HepG2 (cell line): ENCODE results near the gene ARHGAP21. TPM values are rescaled to one million over a fixed set of nuclear protein-coding genes. Genes with fewer than 3 reads are reported as not detected.

Experiments used
- ATAC-seq: fragments of 200-7000 bp; cut with Tn5 transposase; 3 replicates; pipeline ENCODE4 v1.9.1; 2020; ENCODE audit warnings: mild to moderate bottlenecking, moderate library complexity
- BruUV-seq: library from RNA; stranded (reverse); fragments of 400-500 nt; replicated peaks from 2 replicates; lab custom pipeline; 2021; lab: Mats Ljungman, UMichigan
- CTCF ChIA-PET: fragments of 300-600 bp; formaldehyde crosslinking; extraction: SDS; loops from one replicate; lab custom pipeline; 2021; ENCODE audit warnings: low total read pairs, inconsistent platforms, low intra/inter-chr PET ratio; lab: Yijun Ruan, JAX
- POLR2A ChIA-PET: fragments of 350-600 bp; sonication (Branson Sonifier 250); formaldehyde crosslinking; loops from one replicate; lab custom pipeline; 2020; ENCODE audit warnings: antibody characterized with exemption, inconsistent platforms; lab: Yijun Ruan, JAX
- DNase-seq: peaks from one replicate; pipeline ENCODE4 v3.0.0-alpha.2; 2015; ENCODE audit warnings: low spot score
- FAIRE-seq: peaks from 3 replicates; lab custom pipeline; 2011; peaks lifted over from hg19 to GRCh38; lab: Jason Lieb, UNC
- H2AFZ ChIP-seq: one replicate; pipeline ENCODE4 v1.6.1; 2011; ENCODE audit warnings: low read length, inconsistent platforms
- H3K27ac ChIP-seq: fragments of 300-600 bp; 3 replicates; pipeline ENCODE4 v1.8.0; 2011; ENCODE audit warnings: mixed run types, mild to moderate bottlenecking, mixed read lengths, low read length, inconsistent platforms; ENCODE audit not compliant: insufficient read depth; ENCODE audit errors: extremely low read length
- H3K27me3 ChIP-seq, 2 experiments: fragments of 200-600 bp in 1 of 2; 2 replicates in 1 of 2; 3 replicates in 1 of 2; pipeline versions ENCODE4 v1.6.0 to v1.8.0; 2011; ENCODE audit warnings: low read length in 2 of 2, mild to moderate bottlenecking in 2 of 2, moderate library complexity in 2 of 2, inconsistent platforms in 1 of 2; ENCODE audit not compliant: insufficient read depth in 2 of 2, control insufficient read depth in 1 of 2
- H3K36me3 ChIP-seq, 2 experiments: fragments of 200-600 bp in 1 of 2; replicated peaks in 1 of 2; 2 replicates in 1 of 2; 3 replicates in 1 of 2; pipeline versions ENCODE4 v1.5.1 to v1.8.0; 2011; ENCODE audit warnings: low read length in 2 of 2, inconsistent platforms in 1 of 2; ENCODE audit not compliant: insufficient read depth in 2 of 2, control insufficient read depth in 1 of 2
- H3K4me1 ChIP-seq: 2 replicates; pipeline ENCODE4 v1.5.1; 2012; ENCODE audit warnings: low read length, inconsistent platforms; ENCODE audit not compliant: insufficient read depth
- H3K4me2 ChIP-seq: 2 replicates; pipeline ENCODE4 v1.6.0; 2011; ENCODE audit warnings: low read depth, low read length, inconsistent platforms
- H3K4me3 ChIP-seq, 3 experiments: fragments of 200-600 bp in 1 of 3; sonication (generic), shearing (Covaris generic) in 1 of 3; replicated peaks in 1 of 3; 2 replicates each; pipeline ENCODE4 v1.5.1; 2011 to 2016; ENCODE audit warnings: low read length in 3 of 3, inconsistent platforms in 2 of 3, low read depth in 2 of 3, mild to moderate bottlenecking in 2 of 3, control low read depth in 1 of 3, mixed read lengths in 1 of 3; ENCODE audit not compliant: insufficient read depth in 1 of 3
- H3K79me2 ChIP-seq: one replicate; pipeline ENCODE4 v1.6.1; 2011; ENCODE audit warnings: low read length, inconsistent platforms; ENCODE audit not compliant: insufficient read depth
- H3K9ac ChIP-seq: 2 replicates; pipeline ENCODE4 v1.6.0; 2011; ENCODE audit warnings: mild to moderate bottlenecking, low read depth, low read length, inconsistent platforms; ENCODE audit not compliant: insufficient read depth
- H3K9me3 ChIP-seq: 2 replicates; pipeline ENCODE4 v1.5.1; 2012; ENCODE audit warnings: mild to moderate bottlenecking, low read length
- H4K20me1 ChIP-seq: 2 replicates; pipeline ENCODE4 v1.6.0; 2011; ENCODE audit warnings: inconsistent platforms, mild to moderate bottlenecking, low read length, moderate library complexity; ENCODE audit not compliant: insufficient read depth
- EP300 ChIP-seq, 3 experiments: sonication (generic) in 1 of 3; formaldehyde crosslinking in 1 of 3; IDR thresholded peaks; 2 replicates each; pipeline versions ENCODE4 v1.5.1 to v1.6.1; 2011 to 2020; ENCODE audit warnings: low read depth in 2 of 3, low read length in 2 of 3, borderline replicate concordance in 1 of 3, improper control_type of control experiment in 1 of 3, mild to moderate bottlenecking in 1 of 3, missing genetic modification reagents in 1 of 3, moderate library complexity in 1 of 3
- HCFC1 ChIP-seq: fragments of 150-350 bp; IDR thresholded peaks from 2 replicates; pipeline ENCODE4 v1.6.1; 2014; ENCODE audit warnings: low read depth, low read length
- HNRNPL ChIP-seq: fragments of 200-400 bp; formaldehyde crosslinking; IDR thresholded peaks from 2 replicates; pipeline ENCODE4 v1.6.1; 2017; ENCODE audit warnings: mild to moderate bottlenecking, low read depth, low read length
- ZBTB7A ChIP-seq: sonication (generic); formaldehyde crosslinking; IDR thresholded peaks from 2 replicates; pipeline ENCODE4 v1.8.0; 2022; ENCODE audit warnings: mild to moderate bottlenecking, missing genetic modification reagents
- ZNF138 ChIP-seq: sonication (generic); formaldehyde crosslinking; IDR thresholded peaks from 2 replicates; pipeline ENCODE4 v1.5.0; 2020; ENCODE audit warnings: mild to moderate bottlenecking, low read depth, missing genetic modification reagents
- WGBS: methylation state at CpG from one replicate; pipeline ENCODE4 v1.1.6; 2017; ENCODE audit warnings: low lambda C conversion rate; 5-methylcytosine and 5-hydroxymethylcytosine counted together
- in situ Hi-C: cut with HindIII; loops from 2 replicates; pipeline ENCODE4 v1.10.0; 2017; ENCODE audit warnings: low pct_unique_long_range_greater_than_20kb; ENCODE audit not compliant: extremely low pct_ligation_motif_present
- intact Hi-C: fragments of 100-400 bp; cut with micrococcal nuclease; formaldehyde crosslinking; loops from one replicate; pipeline ENCODE4 v1.10.0; 2022; ENCODE audit not compliant: unreplicated experiment
- polyA plus RNA-seq, 8 experiments: library from polyadenylated mRNA; depleted of rRNA in 3 of 8; stranded (reverse) in 7 of 8; unstranded in 1 of 8; fragments of >200 nt; fragmentation: Illumina TruSeq in 4 of 8; extraction: Trizol in 4 of 8; gene quantifications; 2 replicates each; pipeline versions ENCODE4 v1.2.1 to v1.2.3, GENCODE V29; 2011 to 2016; ENCODE audit warnings: low read depth in 4 of 8, missing spikeins in 1 of 8, mixed read lengths in 1 of 8; ENCODE audit not compliant: insufficient read depth in 1 of 8
- total RNA-seq, 5 experiments: library from RNA; depleted of rRNA; stranded (reverse); fragments of >200 nt; fragmentation: Illumina TruSeq; extraction: Trizol; gene quantifications; 2 replicates each; pipeline ENCODE4 v1.2.3, GENCODE V29; 2016; ENCODE audit warnings: low read depth in 1 of 5
- TF ChIP-seq, protein P1 (sequence below): IDR thresholded peaks from 2 replicates; pipeline ENCODE4 v1.6.1; 2016; ENCODE audit warnings: low read depth
- TF ChIP-seq, protein P2 (sequence below): IDR thresholded peaks from 2 replicates; pipeline ENCODE4 v1.6.1; 2016; ENCODE audit warnings: missing genetic modification reagents, missing compliant biosample characterization
- TF ChIP-seq, protein P3 (sequence below): sonication (generic); formaldehyde crosslinking; IDR thresholded peaks from 2 replicates; pipeline ENCODE4 v1.4.0; 2020; ENCODE audit warnings: missing genetic modification reagents
- TF ChIP-seq, protein P4 (sequence below): sonication (generic); formaldehyde crosslinking; IDR thresholded peaks from 2 replicates; pipeline ENCODE4 v1.8.1; 2023; ENCODE audit warnings: missing genetic modification reagents, mild to moderate bottlenecking, borderline replicate concordance

ARHGAP21 gene
- total and polyA plus RNA-seq, 2 of the 13 experiments (the other 11 are each of a cell fraction or from before 2014, with no cell fraction given) = 23.9 to 26.6 TPM

DNA sequence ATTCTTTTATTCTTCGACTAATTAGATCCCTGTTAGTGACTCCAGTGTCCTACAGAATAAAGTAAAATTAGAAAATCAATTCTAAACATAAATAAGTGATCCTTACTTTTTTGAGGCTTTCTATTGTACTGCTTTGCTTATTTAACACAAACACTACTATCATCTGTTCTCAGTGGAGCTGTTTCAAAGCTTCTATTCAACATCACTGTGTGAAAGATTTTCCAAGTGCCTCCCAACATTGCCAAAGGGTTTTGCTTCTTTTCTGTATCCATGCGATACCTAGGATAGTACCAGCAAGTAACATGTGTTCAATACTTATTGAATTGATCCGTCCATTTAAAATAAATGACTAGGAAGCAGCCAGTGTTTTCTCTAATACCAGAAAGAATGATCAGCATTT lies 125.7 kb downstream of the ARHGAP21 start:
- Histone ChIP-seq H3K4me3 (no peak overlapping the region), H3K79me2 (no peaks in the 10 kb centered on the region), H3K9me3 (no peaks in the 10 kb centered on the region), H3K4me1 (no peaks in the 10 kb centered on the region), H3K36me3 (peaks cover 12 to 71% of the 10 kb centered on the region in 2 experiments), H4K20me1 (no peaks in the 10 kb centered on the region), H3K27me3 (no peaks in the 10 kb centered on the region), H2AFZ (no peak overlapping the region), H3K9ac (no peak overlapping the region), H3K27ac (no peak overlapping the region), H3K4me2 (no peak overlapping the region)
- FAIRE-seq (no peak), ATAC-seq (no peak), DNase-seq (no peak)
- ChIA-PET CTCF (no interaction called here), POLR2A (no interaction called here)
- no TSS peak for BruUV-seq
- 97% methylated on average over 3 of the region's 3 CpGs for WGBS
- intact Hi-C loops (no loop called here), in situ Hi-C loops (no loop called here)
- TF ChIP-seq ZBTB7A (CRISPR knock-in tag) = no peak
- TF ChIP-seq, protein P1, sequence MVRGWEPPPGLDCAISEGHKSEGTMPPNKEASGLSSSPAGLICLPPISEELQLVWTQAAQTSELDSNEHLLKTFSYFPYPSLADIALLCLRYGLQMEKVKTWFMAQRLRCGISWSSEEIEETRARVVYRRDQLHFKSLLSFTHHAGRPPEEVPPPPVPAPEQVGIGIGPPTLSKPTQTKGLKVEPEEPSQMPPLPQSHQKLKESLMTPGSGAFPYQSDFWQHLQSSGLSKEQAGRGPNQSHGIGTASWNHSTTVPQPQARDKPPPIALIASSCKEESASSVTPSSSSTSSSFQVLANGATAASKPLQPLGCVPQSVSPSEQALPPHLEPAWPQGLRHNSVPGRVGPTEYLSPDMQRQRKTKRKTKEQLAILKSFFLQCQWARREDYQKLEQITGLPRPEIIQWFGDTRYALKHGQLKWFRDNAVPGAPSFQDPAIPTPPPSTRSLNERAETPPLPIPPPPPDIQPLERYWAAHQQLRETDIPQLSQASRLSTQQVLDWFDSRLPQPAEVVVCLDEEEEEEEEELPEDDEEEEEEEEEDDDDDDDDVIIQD (CRISPR knock-in tag) = no peak
- TF ChIP-seq HNRNPL = no peak
- TF ChIP-seq EP300 (IDR thresholded peaks at IDR 0.05; ENCODE audit: low read depth in 2 of 2, low read length in 2 of 2) = no peak
- TF ChIP-seq EP300 (CRISPR knock-in tag; IDR thresholded peaks at IDR 0.05; ENCODE audit: borderline replicate concordance) = no peak
- TF ChIP-seq HCFC1 = no peak
- TF ChIP-seq, protein P2, sequence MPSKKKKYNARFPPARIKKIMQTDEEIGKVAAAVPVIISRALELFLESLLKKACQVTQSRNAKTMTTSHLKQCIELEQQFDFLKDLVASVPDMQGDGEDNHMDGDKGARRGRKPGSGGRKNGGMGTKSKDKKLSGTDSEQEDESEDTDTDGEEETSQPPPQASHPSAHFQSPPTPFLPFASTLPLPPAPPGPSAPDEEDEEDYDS (CRISPR knock-in tag) = no peak

DNA sequence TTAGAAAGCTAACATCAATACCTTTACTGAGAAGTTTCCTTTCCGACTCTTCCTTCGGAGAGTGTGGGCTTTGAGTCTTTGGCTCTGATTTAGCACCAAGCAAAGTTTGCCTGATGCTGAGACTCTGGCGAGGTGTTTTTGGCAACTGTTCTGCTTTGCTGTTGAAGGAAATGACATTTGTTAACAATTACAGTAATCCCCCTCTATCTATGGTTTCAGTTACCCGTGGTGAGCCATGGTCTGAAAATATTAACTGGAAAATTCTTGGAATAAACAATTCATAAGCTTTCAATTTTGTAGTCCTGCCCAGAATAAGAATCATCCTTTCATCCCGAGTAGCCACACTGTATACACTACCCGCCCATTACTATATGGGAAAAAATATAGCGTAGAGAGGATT lies 126.3 kb downstream of the ARHGAP21 start:
- no peak for DNase-seq
- H3K4me2 ChIP-seq = no peak overlapping the region
- no peaks in the 10 kb centered on the region for H3K79me2 ChIP-seq
- no peaks in the 10 kb centered on the region for H4K20me1 ChIP-seq
- no TSS peak for BruUV-seq
- H3K36me3 ChIP-seq = peaks cover 10 to 69% of the 10 kb centered on the region in 2 experiments
- TF ChIP-seq, protein P3, sequence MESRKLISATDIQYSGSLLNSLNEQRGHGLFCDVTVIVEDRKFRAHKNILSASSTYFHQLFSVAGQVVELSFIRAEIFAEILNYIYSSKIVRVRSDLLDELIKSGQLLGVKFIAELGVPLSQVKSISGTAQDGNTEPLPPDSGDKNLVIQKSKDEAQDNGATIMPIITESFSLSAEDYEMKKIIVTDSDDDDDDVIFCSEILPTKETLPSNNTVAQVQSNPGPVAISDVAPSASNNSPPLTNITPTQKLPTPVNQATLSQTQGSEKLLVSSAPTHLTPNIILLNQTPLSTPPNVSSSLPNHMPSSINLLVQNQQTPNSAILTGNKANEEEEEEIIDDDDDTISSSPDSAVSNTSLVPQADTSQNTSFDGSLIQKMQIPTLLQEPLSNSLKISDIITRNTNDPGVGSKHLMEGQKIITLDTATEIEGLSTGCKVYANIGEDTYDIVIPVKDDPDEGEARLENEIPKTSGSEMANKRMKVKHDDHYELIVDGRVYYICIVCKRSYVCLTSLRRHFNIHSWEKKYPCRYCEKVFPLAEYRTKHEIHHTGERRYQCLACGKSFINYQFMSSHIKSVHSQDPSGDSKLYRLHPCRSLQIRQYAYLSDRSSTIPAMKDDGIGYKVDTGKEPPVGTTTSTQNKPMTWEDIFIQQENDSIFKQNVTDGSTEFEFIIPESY (CRISPR knock-in tag) = no peak
- TF ChIP-seq, protein P4, sequence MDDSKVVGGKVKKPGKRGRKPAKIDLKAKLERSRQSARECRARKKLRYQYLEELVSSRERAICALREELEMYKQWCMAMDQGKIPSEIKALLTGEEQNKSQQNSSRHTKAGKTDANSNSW (CRISPR knock-in tag) = no peak
- TF ChIP-seq ZNF138 (CRISPR knock-in tag) = no peak
- H3K4me3 ChIP-seq = no peak overlapping the region
- ChIA-PET POLR2A (no interaction called here), CTCF (no interaction called here)
- H3K4me1 ChIP-seq = no peaks in the 10 kb centered on the region
- FAIRE-seq = no peak
- no peak for ATAC-seq
- H2AFZ ChIP-seq = no peak overlapping the region
- H3K9me3 ChIP-seq = no peaks in the 10 kb centered on the region
- WGBS = 97% methylated on average over 7 of the region's 7 CpGs
- H3K27me3 ChIP-seq = no peaks in the 10 kb centered on the region
- in situ Hi-C loops = no loop called here
- no peak overlapping the region for H3K27ac ChIP-seq
- no peak overlapping the region for H3K9ac ChIP-seq
- intact Hi-C loops = no loop called here
